ENCODE results near the gene MARCHF3. TPM values are rescaled to one million over a fixed set of nuclear protein-coding genes. Genes with fewer than 3 reads are reported as not detected.
A peak's percentile ranks its signal among the peaks of the same experiment; 100 is the strongest.

The MARCHF3 gene
- total RNA-seq, 4 donors from 2014 or later, result 1.9 to 5.3 (median 2.5) TPM

GRCh38 chr5:126970517-126971017 lies 59.8 kb downstream of the MARCHF3 start:
- H3K36me3 ChIP-seq, result no peaks in the 10 kb centered on the region
- no peak for DNase-seq
- WGBS, 2 donors, result 48 to 57% methylated on average over 2 of the region's 2 CpGs
- intact Hi-C loops (cut with DNase I), result no loop called here
- peak overlapping the region in 1 of 4 donors; percentile 16 for H3K27ac ChIP-seq
- H3K27me3 ChIP-seq, result no peaks in the 10 kb centered on the region
- TF ChIP-seq POLR2A (IDR thresholded peaks at IDR 0.05) (no peak), CTCF (IDR thresholded peaks at IDR 0.05) (no peak)
- no peaks in the 10 kb centered on the region for H3K9me3 ChIP-seq
- H3K4me3 ChIP-seq, result no peak overlapping the region
- peaks cover 0 to 14% (median 4%) of the 10 kb centered on the region in 3 donors for H3K4me1 ChIP-seq

DNA sequence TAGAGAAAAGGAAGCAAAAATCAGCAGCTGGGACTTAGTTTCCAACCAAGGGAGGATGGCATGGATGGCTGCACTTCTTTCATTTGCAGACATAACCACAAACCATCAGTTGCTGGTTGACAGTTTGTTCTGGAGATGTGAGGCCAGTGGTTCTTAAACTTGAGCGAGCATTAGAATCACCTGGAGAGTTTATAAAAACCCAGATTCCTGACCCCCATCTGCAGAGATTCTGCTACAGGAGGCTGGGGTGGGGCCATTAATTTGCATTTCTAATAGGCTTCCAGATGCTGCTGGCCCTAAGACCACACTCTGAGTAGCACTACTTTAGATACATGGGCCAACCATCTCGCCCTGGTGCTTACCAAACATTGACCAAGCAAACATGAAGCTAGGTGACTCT lies 60.8 kb downstream of the MARCHF3 start:
- 73 to 78% methylated on average over 2 of the region's 2 CpGs for WGBS, 2 donors
- DNase-seq, result no peak
- no peaks in the 10 kb centered on the region for H3K36me3 ChIP-seq
- H3K27ac ChIP-seq, result no peak overlapping the region
- H3K9me3 ChIP-seq, result no peaks in the 10 kb centered on the region
- TF ChIP-seq POLR2A (IDR thresholded peaks at IDR 0.05) (no peak), CTCF (IDR thresholded peaks at IDR 0.05) (no peak)
- H3K27me3 ChIP-seq, result no peaks in the 10 kb centered on the region
- intact Hi-C loops (cut with DNase I), result no loop called here
- peaks cover 0 to 19% (median 4%) of the 10 kb centered on the region in 3 donors for H3K4me1 ChIP-seq
- no peak overlapping the region for H3K4me3 ChIP-seq

- no peak for TF ChIP-seq CTCF (IDR thresholded peaks at IDR 0.05)
- TF ChIP-seq POLR2A (IDR thresholded peaks at IDR 0.05), result no peak
- Histone ChIP-seq H3K36me3 (no peaks in the 10 kb centered on the region), H3K4me3 (no peak overlapping the region), H3K9me3 (no peaks in the 10 kb centered on the region), H3K27me3 (no peaks in the 10 kb centered on the region), H3K27ac (no peak overlapping the region), H3K4me1 (peaks cover 0 to 19% (median 4%) of the 10 kb centered on the region in 3 donors)
- DNase-seq, result no peak
- intact Hi-C loops (cut with DNase I), result no loop called here
- 92 to 100% methylated on average over 2 of the region's 2 CpGs for WGBS, 2 donors
Observed at GRCh38 chr5:126967808-126968466, 62.4 kb downstream of the MARCHF3 start.

GRCh38 chr5:126965487-126965886 lies 64.9 kb downstream of the MARCHF3 start:
- Histone ChIP-seq H3K9me3 (no peaks in the 10 kb centered on the region), H3K4me1 (peaks cover 0 to 5% (median 0%) of the 10 kb centered on the region in 3 donors), H3K36me3 (no peaks in the 10 kb centered on the region), H3K4me3 (no peak overlapping the region), H3K27me3 (no peaks in the 10 kb centered on the region), H3K27ac (no peak overlapping the region)
- TF ChIP-seq POLR2A (IDR thresholded peaks at IDR 0.05) (no peak), CTCF (IDR thresholded peaks at IDR 0.05) (no peak)
- intact Hi-C loops (cut with DNase I), result no loop called here
- DNase-seq, result no peak

GRCh38 chr5:126965061-126965475 lies 65.3 kb downstream of the MARCHF3 start:
- TF ChIP-seq CTCF (IDR thresholded peaks at IDR 0.05) (no peak), POLR2A (IDR thresholded peaks at IDR 0.05) (no peak)
- Histone ChIP-seq H3K4me3 (no peak overlapping the region), H3K9me3 (no peaks in the 10 kb centered on the region), H3K27ac (no peak overlapping the region), H3K36me3 (no peaks in the 10 kb centered on the region), H3K27me3 (no peaks in the 10 kb centered on the region), H3K4me1 (peaks cover 0 to 5% (median 0%) of the 10 kb centered on the region in 3 donors)
- WGBS, 2 donors, result 26 to 34% methylated on average over 2 of the region's 2 CpGs
- intact Hi-C loops (cut with DNase I), result no loop called here
- DNase-seq, result no peak
